ENCODE data around the gene GALNT9.

- TF ChIP-seq CTCF (IDR thresholded peaks at IDR 0.05) = no peak
- no peak for TF ChIP-seq POLR2A (IDR thresholded peaks at IDR 0.05)
Observed at GRCh38 chr12:132351751-132352495, 22.5 kb upstream of the GALNT9 start.
